Panc1 (cell line): ENCODE data around the gene HOMER1. TPM values are rescaled to one million over a fixed set of nuclear protein-coding genes. Genes with fewer than 3 reads are reported as not detected.
A peak's percentile ranks its signal among the peaks of the same experiment; 100 is the strongest.

Experiments
- ATAC-seq: fragments of 200-7000 bp; cut with Tn5 transposase; 2 replicates; pipeline ENCODE4 v1.9.1; 2020; ENCODE audit warnings: mild to moderate bottlenecking, moderate library complexity
- BruUV-seq: library from RNA; stranded (reverse); fragments of 400-500 nt; replicated peaks from 2 replicates; lab custom pipeline; 2021; lab: Mats Ljungman, UMichigan
- CTCF ChIA-PET: fragments of 300-600 bp; sonication (Branson Sonifier 250); formaldehyde crosslinking; loops from one replicate; lab custom pipeline; 2022; ENCODE audit warnings: antibody characterized with exemption; lab: Charles Lee
- POLR2A ChIA-PET: fragments of 300-600 bp; sonication (Branson Sonifier 250); formaldehyde crosslinking; loops from one replicate; lab custom pipeline; 2022; ENCODE audit warnings: antibody characterized with exemption; lab: Charles Lee
- DNase-seq: peaks from one replicate; pipeline ENCODE4 v3.0.0-alpha.2; 2010; ENCODE audit warnings: low read depth, low spot score
- H3K27ac ChIP-seq: 2 replicates; pipeline ENCODE4 v1.5.1; 2011; ENCODE audit warnings: mild to moderate bottlenecking, low read length, inconsistent platforms
- H3K27me3 ChIP-seq: fragments of 200-500 bp; sonication (Bioruptor generic); 2 replicates; pipeline ENCODE4 v1.6.0; 2014; ENCODE audit warnings: low read length, inconsistent platforms; ENCODE audit not compliant: control insufficient read depth, insufficient read depth
- H3K36me3 ChIP-seq: fragments of 200-500 bp; sonication (Bioruptor generic); 2 replicates; pipeline ENCODE4 v1.5.1; 2014; ENCODE audit warnings: inconsistent platforms, mild to moderate bottlenecking, low read length, moderate library complexity; ENCODE audit not compliant: control insufficient read depth, insufficient read depth
- H3K4me1 ChIP-seq: 2 replicates; pipeline ENCODE4 v1.5.1; 2011; ENCODE audit warnings: inconsistent platforms, mild to moderate bottlenecking, low read length, moderate library complexity; ENCODE audit not compliant: control insufficient read depth, insufficient read depth
- H3K4me3 ChIP-seq, 2 experiments: 2 replicates each; pipeline ENCODE4 v1.5.1; 2011 to 2012; ENCODE audit warnings: low read depth in 2 of 2, low read length in 2 of 2, mild to moderate bottlenecking in 2 of 2, inconsistent platforms in 1 of 2, moderate library complexity in 1 of 2
- H3K9me3 ChIP-seq: fragments of 200-500 bp; sonication (Bioruptor generic); 2 replicates; pipeline ENCODE4 v1.5.1; 2014; ENCODE audit warnings: low read depth, mild to moderate bottlenecking, inconsistent platforms, low read length, moderate library complexity; ENCODE audit not compliant: control insufficient read depth, insufficient read depth
- CTCF ChIP-seq: fragments of 450-650 bp; IDR thresholded peaks from 2 replicates; pipeline ENCODE4 v1.5.1; 2017; ENCODE audit warnings: mild to moderate bottlenecking
- POLR2AphosphoS5 ChIP-seq: IDR thresholded peaks from 2 replicates; pipeline ENCODE4 v1.6.1; 2012; ENCODE audit warnings: mild to moderate bottlenecking, low read depth, low read length, moderate library complexity
- REST ChIP-seq, 2 experiments: IDR thresholded peaks; 2 replicates each; pipeline ENCODE4 v1.6.1; 2011 to 2012; ENCODE audit warnings: low read depth in 2 of 2, control low read depth in 1 of 2, low read length in 1 of 2, mild to moderate bottlenecking in 1 of 2, moderate library complexity in 1 of 2; ENCODE audit not compliant: insufficient read depth in 1 of 2
- SIN3A ChIP-seq: IDR thresholded peaks from 2 replicates; pipeline ENCODE4 v1.6.1; 2012; ENCODE audit warnings: low read depth, mild to moderate bottlenecking, low read length, moderate library complexity, borderline replicate concordance; ENCODE audit not compliant: insufficient read depth
- TCF7L2 ChIP-seq: IDR thresholded peaks from 2 replicates; pipeline ENCODE4 v1.6.1; 2011; ENCODE audit warnings: mild to moderate bottlenecking, low read depth, low read length, inconsistent platforms
- in situ Hi-C: cut with HindIII; loops from 2 replicates; pipeline ENCODE4 v1.10.0; 2016; ENCODE audit warnings: low sequenced_read_pairs, low pct_unique_long_range_greater_than_20kb
- intact Hi-C: fragments of 100-400 bp; cut with micrococcal nuclease; formaldehyde crosslinking; loops from one replicate; pipeline ENCODE4 v1.10.0; 2022; ENCODE audit not compliant: unreplicated experiment
- total RNA-seq: library from RNA; stranded (reverse); gene quantifications from one replicate; pipeline ENCODE4 v1.2.1, GENCODE V29; 2021; ENCODE audit not compliant: unreplicated experiment

The HOMER1 gene
- total RNA-seq, 1 experiment from 2014 or later, result 19.6 TPM

GRCh38 chr5:79514391-79515105 is 614 bp upstream of the HOMER1 start:
- intact Hi-C loops, result no loop called here
- no peaks in the 10 kb centered on the region for H3K9me3 ChIP-seq
- peak overlapping the region; percentile 83 to 85 for H3K4me3 ChIP-seq
- H3K36me3 ChIP-seq, result no peaks in the 10 kb centered on the region; the same call in 1 of the 2 replicates
- ATAC-seq (peak; percentile 93), DNase-seq (peak; percentile 73)
- H3K27me3 ChIP-seq, result no peaks in the 10 kb centered on the region
- CTCF ChIA-PET, result interaction anchor here (0.6 kb wide), 1 partner anchor 42 kb away, joined by 3 read pairs; no protein-coding TSS in a partner anchor
- BruUV-seq, result TSS peak; percentile 80
- peaks cover 15% of the 10 kb centered on the region for H3K4me1 ChIP-seq
- in situ Hi-C loops, result no loop called here
- H3K27ac ChIP-seq, result peak overlapping the region; percentile 87
- TF ChIP-seq TCF7L2 (no peak), REST (IDR thresholded peaks at IDR 0.05; ENCODE audit: insufficient read depth in 1 of 2, low read depth in 2 of 2, low read length in 1 of 2) (0 out of 4 replicates have a peak, but pooled peaks of 1 of the 2 experiments have one; percentile 7), CTCF (no peak), POLR2AphosphoS5 (peak; percentile 71), SIN3A (peak; percentile 84; the same call in 1 of the 2 replicates)
- POLR2A ChIA-PET, result interaction anchor here (0.6 kb wide), 1 partner anchor 20 kb away, joined by 5 read pairs; no protein-coding TSS in a partner anchor

- in situ Hi-C loops (no loop called here), intact Hi-C loops (no loop called here)
- CTCF ChIA-PET, result no interaction called here
- Histone ChIP-seq H3K9me3 (no peaks in the 10 kb centered on the region), H3K36me3 (no peaks in the 10 kb centered on the region; the same call in 1 of the 2 replicates), H3K4me1 (peaks cover 25% of the 10 kb centered on the region), H3K4me3 (peak overlapping the region; percentile 83 to 85), H3K27me3 (no peaks in the 10 kb centered on the region), H3K27ac (peak overlapping the region; percentile 72)
- TF ChIP-seq CTCF, result no peak
- TF ChIP-seq TCF7L2, result no peak
- TF ChIP-seq REST (IDR thresholded peaks at IDR 0.05; ENCODE audit: insufficient read depth in 1 of 2, low read depth in 2 of 2, low read length in 1 of 2), result no peak
- TF ChIP-seq SIN3A, result no peak
- TF ChIP-seq POLR2AphosphoS5, result no peak
- POLR2A ChIA-PET, result interaction anchor here (0.6 kb wide), 3 partner anchors 12 to 263 kb away, joined by 4 to 6 read pairs (median 5); no protein-coding TSS in a partner anchor
- BruUV-seq, result no TSS peak
- no peak for DNase-seq
- peak; percentile 63; the same call in 1 of the 2 replicates for ATAC-seq
Measured at GRCh38 chr5:79513308-79513703, 628 bp downstream of the HOMER1 start.
